Karpas-422 (cell line): ENCODE data around the gene AJAP1. TPM values are rescaled to one million over a fixed set of nuclear protein-coding genes. Genes with fewer than 3 reads are reported as not detected.

ENCODE experiments used
- DNase-seq: peaks from one replicate; pipeline ENCODE4 v3.0.0-alpha.2; 2015
- H2AFZ ChIP-seq: fragments of 200-600 bp; sonication (generic); 2 replicates; pipeline ENCODE4 v1.6.1; 2014; ENCODE audit warnings: antibody characterized with exemption, low read length, mixed read lengths
- H3K27ac ChIP-seq: fragments of 200-600 bp; sonication (generic); 2 replicates; pipeline ENCODE4 v1.5.1; 2014; ENCODE audit warnings: mild to moderate bottlenecking, low read length, moderate library complexity
- H3K27me3 ChIP-seq: fragments of 200-600 bp; sonication (generic); 2 replicates; pipeline ENCODE4 v1.6.1; 2014; ENCODE audit warnings: low read length, mixed read lengths
- H3K36me3 ChIP-seq: fragments of 200-600 bp; sonication (generic); 2 replicates; pipeline ENCODE4 v1.6.1; 2014; ENCODE audit warnings: low read length, mixed read lengths; ENCODE audit not compliant: insufficient read depth
- H3K4me1 ChIP-seq: fragments of 200-600 bp; sonication (generic); 2 replicates; pipeline ENCODE4 v1.6.1; 2014; ENCODE audit warnings: mild to moderate bottlenecking, low read length, mixed read lengths
- H3K4me2 ChIP-seq: fragments of 200-600 bp; sonication (generic); 2 replicates; pipeline ENCODE4 v1.6.1; 2014; ENCODE audit warnings: low read length, low read depth, mild to moderate bottlenecking; ENCODE audit not compliant: poor library complexity, severe bottlenecking
- H3K4me3 ChIP-seq: fragments of 200-600 bp; sonication (generic); 2 replicates; pipeline ENCODE4 v1.5.1; 2014; ENCODE audit warnings: mild to moderate bottlenecking, antibody characterized with exemption, low read length, mixed read lengths
- H3K79me2 ChIP-seq: fragments of 200-600 bp; sonication (generic); 2 replicates; pipeline ENCODE4 v1.6.1; 2014; ENCODE audit warnings: mild to moderate bottlenecking, low read length, mixed read lengths
- H3K9ac ChIP-seq: fragments of 200-600 bp; sonication (generic); 2 replicates; pipeline ENCODE4 v1.6.0; 2014; ENCODE audit warnings: low read length
- H3K9me2 ChIP-seq: fragments of 200-600 bp; sonication (generic), shearing (Covaris generic); replicated peaks from 2 replicates; pipeline ENCODE4 v1.6.0; 2014; ENCODE audit warnings: mild to moderate bottlenecking, low read length, moderate library complexity; ENCODE audit not compliant: insufficient read depth
- H3K9me3 ChIP-seq: fragments of 300-700, 200-600 bp; sonication (generic); 2 replicates; pipeline ENCODE4 v1.6.1; 2014; ENCODE audit warnings: low read length, mixed read lengths
- H4K20me1 ChIP-seq: fragments of 200-600 bp; sonication (generic); 2 replicates; pipeline ENCODE4 v1.6.1; 2014; ENCODE audit warnings: mild to moderate bottlenecking, antibody characterized with exemption, low read length, low read depth; ENCODE audit not compliant: insufficient read depth
- total RNA-seq: library from RNA; depleted of rRNA; stranded (reverse); fragments of >200 nt; shearing (Covaris generic); gene quantifications from 2 replicates; pipeline ENCODE4 v1.2.3, GENCODE V29; 2014; ENCODE audit warnings: low replicate concordance

AJAP1 gene
- total RNA-seq, 1 experiment from 2014 or later, result not detected

DNA sequence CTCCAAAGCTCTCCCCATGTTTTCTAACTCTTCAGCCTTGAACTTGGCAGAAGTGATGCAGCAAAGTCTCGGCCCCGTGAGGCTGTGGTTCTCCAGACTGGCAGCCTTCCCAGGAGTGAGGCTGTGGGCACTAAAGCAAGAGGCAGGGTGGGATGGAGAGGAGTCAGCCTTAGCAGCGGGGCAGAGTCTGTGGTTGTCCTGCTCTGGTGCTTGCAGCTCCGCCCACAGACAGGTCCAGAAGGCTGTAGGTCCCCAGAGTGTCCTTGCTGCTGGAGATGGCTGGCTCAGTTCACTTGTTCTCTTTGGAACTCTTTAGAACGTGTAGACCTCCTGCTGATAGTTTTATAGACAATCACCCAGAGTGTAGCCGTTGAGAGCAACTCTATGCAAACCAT lies 142.6 kb downstream of the AJAP1 start:
- Histone ChIP-seq H3K36me3 (no peaks in the 10 kb centered on the region), H3K9ac (peak overlapping the region; percentile 57), H3K27ac (peak overlapping the region; percentile 87), H3K79me2 (no peaks in the 10 kb centered on the region), H2AFZ (no peak overlapping the region), H3K27me3 (no peaks in the 10 kb centered on the region), H3K9me3 (no peaks in the 10 kb centered on the region), H3K9me2 (no peaks in the 10 kb centered on the region), H4K20me1 (no peaks in the 10 kb centered on the region), H3K4me3 (peak overlapping the region; percentile 40; the same call in 1 of the 2 replicates), H3K4me2 (peak overlapping the region; percentile 59), H3K4me1 (peaks cover 31% of the 10 kb centered on the region)
- DNase-seq, result peak; percentile 49

DNA sequence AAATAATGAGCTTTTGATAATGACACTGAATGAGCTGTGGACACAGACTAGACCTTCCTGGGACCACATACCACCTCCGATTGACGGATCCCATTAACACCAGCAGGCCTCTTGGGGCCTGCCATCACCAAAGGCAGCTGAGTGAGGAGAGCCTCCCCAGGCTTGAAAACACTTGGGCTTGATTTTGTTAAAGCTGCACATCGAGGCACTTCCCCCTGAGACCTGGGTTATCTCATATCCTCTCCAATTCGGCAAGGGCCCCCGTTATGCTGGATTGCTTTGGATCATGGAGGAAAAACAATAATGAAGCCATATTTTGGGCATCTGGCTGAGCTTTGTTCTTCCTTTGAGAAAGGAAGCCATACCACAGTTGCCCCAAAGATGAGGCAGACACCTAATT lies 143.0 kb downstream of the AJAP1 start:
- no peaks in the 10 kb centered on the region for H3K27me3 ChIP-seq
- H3K9me2 ChIP-seq, result no peaks in the 10 kb centered on the region
- no peak overlapping the region for H3K9ac ChIP-seq
- H3K4me3 ChIP-seq, result no peak overlapping the region; the same call in 1 of the 2 replicates
- H3K4me2 ChIP-seq, result peak overlapping the region; percentile 59
- peaks cover 31% of the 10 kb centered on the region for H3K4me1 ChIP-seq
- peak overlapping the region; percentile 87 for H3K27ac ChIP-seq
- no peak for DNase-seq
- H3K79me2 ChIP-seq, result no peaks in the 10 kb centered on the region
- no peak overlapping the region for H2AFZ ChIP-seq
- H3K36me3 ChIP-seq, result no peaks in the 10 kb centered on the region
- H4K20me1 ChIP-seq, result no peaks in the 10 kb centered on the region
- no peaks in the 10 kb centered on the region for H3K9me3 ChIP-seq

DNA sequence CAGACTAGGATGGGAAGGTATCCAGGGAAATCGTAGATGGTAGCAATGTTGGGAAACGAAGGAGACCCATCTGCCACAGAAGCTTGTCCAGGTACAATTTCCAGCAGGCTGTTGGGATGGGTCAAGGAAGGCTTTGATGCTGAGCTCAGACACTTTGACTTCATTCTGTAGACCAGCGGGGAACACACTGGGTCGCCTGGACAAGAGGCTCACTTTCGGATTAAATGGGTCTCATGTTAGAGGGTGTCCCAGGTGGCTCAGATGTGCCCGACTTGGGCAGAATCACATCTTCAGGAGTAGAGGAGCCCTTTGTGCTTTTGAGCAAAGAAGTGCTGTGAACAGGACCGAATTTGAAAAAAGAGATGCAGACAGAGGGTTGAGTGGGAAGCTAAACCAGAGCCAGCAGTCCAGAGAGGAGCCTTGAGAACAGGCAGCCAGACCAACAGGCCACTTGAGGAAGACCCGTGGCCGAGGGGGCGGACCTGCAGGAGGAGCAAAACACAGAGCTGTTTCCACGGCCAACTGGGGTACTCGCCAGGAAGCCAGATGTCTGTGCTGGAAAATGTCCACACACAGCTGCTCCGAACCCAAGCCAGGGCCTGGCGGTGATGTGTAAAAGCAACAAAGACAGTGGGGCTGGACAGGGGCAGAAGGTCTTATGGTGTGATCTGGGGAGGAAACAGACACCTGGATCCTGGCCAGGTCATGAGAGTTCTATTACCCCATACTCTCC lies 146.9 kb downstream of the AJAP1 start:
- Histone ChIP-seq H3K27me3 (no peaks in the 10 kb centered on the region), H4K20me1 (no peaks in the 10 kb centered on the region), H2AFZ (no peak overlapping the region), H3K27ac (no peak overlapping the region), H3K9ac (no peak overlapping the region), H3K4me1 (peaks cover 15% of the 10 kb centered on the region), H3K79me2 (no peaks in the 10 kb centered on the region), H3K9me2 (no peaks in the 10 kb centered on the region), H3K4me3 (no peak overlapping the region), H3K9me3 (no peaks in the 10 kb centered on the region), H3K4me2 (no peak overlapping the region), H3K36me3 (no peaks in the 10 kb centered on the region)
- DNase-seq, result no peak

DNA sequence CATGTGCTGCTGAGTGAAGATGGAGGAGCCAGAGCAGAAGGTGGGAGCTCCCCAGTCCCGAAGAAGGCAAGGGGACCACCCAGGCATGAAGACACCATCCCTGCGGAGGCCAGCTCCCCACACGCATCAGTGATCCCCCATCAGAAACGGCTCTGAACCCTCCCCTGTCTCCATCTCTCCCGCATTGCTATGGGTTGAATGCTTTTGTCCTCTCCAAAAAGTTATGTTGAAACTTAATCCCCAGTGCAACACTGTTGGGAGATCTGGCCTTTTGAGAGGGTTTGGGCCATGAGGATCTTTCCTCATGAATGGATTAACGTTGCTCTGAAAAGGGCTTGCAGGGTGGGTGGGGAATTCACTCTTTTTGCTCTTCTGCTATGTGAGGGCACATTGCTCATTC lies 147.6 kb downstream of the AJAP1 start:
- Histone ChIP-seq H3K9ac (no peak overlapping the region), H3K27ac (no peak overlapping the region), H2AFZ (no peak overlapping the region), H4K20me1 (no peaks in the 10 kb centered on the region), H3K36me3 (no peaks in the 10 kb centered on the region), H3K4me1 (peaks cover 8% of the 10 kb centered on the region), H3K9me3 (no peaks in the 10 kb centered on the region), H3K9me2 (no peaks in the 10 kb centered on the region), H3K79me2 (no peaks in the 10 kb centered on the region), H3K27me3 (no peaks in the 10 kb centered on the region), H3K4me2 (no peak overlapping the region), H3K4me3 (no peak overlapping the region)
- no peak for DNase-seq

DNA sequence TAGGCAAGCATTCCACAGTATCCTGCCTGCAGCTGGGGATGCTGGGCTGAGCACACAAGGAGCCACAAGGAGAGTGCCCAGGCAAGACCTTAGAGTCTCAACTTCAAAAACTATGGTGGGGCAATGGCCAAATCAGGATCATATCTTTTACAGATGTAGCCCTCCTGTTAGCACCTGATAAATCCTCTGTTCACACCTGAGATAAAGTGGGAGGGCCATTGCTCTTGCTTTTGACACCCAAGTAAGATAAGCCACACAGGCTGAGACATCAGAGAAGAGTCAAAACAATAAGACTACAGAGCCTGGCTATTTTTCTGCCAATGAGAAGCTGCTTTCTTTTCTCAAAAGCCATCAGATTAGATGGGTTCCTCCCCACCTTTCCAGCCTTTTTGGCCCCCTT lies 148.9 kb downstream of the AJAP1 start:
- Histone ChIP-seq H3K4me2 (no peak overlapping the region), H3K9me2 (no peaks in the 10 kb centered on the region), H3K36me3 (no peaks in the 10 kb centered on the region), H3K27me3 (no peaks in the 10 kb centered on the region), H3K9me3 (no peaks in the 10 kb centered on the region), H3K9ac (no peak overlapping the region), H3K79me2 (no peaks in the 10 kb centered on the region), H2AFZ (no peak overlapping the region), H3K27ac (no peak overlapping the region), H3K4me1 (no peaks in the 10 kb centered on the region), H4K20me1 (no peaks in the 10 kb centered on the region), H3K4me3 (no peak overlapping the region)
- no peak for DNase-seq

DNA sequence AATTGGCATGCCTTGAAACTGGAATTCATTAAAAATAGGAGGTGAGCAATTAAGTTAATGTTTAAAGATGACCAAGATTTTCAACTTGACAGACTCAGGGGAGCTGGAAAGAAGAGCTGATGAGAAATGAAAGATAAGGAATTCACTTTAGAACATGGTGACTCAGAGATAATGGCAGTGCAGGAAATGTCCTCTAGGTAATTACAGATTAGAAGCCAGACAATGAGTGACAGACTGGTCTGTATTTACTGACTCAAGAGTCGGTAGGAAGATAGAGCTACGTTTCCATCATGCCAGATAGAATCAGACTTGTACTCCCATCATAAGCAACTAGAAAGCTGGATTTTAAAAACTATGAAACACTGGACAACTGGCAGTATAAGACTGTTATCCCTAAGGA lies 151.6 kb downstream of the AJAP1 start:
- H2AFZ ChIP-seq, result no peak overlapping the region
- no peaks in the 10 kb centered on the region for H4K20me1 ChIP-seq
- no peak overlapping the region for H3K4me2 ChIP-seq
- no peak overlapping the region for H3K4me3 ChIP-seq
- no peak for DNase-seq
- no peaks in the 10 kb centered on the region for H3K36me3 ChIP-seq
- H3K9me3 ChIP-seq, result no peaks in the 10 kb centered on the region
- H3K79me2 ChIP-seq, result no peaks in the 10 kb centered on the region
- H3K27ac ChIP-seq, result no peak overlapping the region
- H3K9ac ChIP-seq, result no peak overlapping the region
- H3K27me3 ChIP-seq, result no peaks in the 10 kb centered on the region
- H3K9me2 ChIP-seq, result no peaks in the 10 kb centered on the region
- no peaks in the 10 kb centered on the region for H3K4me1 ChIP-seq

DNA sequence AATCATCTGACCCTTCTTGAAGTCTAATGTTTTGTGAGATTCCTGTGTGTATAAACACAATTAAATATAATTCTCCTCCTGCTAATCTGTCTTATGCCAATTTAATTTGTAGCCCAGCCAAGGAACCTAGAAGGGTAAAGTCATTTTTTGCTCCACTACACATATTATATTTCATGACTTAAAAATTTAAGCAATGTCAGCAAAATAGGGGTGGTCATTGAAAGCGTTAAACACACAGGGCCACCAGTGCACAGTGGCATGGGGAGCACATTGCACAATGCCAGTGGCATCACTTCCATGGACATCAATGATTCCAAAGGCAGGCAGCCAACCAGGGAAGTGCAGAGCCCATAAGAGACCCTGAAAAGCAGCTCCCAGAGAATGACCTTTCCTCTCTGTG lies 166.1 kb downstream of the AJAP1 start:
- no peak overlapping the region for H3K9ac ChIP-seq
- no peaks in the 10 kb centered on the region for H3K27me3 ChIP-seq
- no peak overlapping the region for H3K4me3 ChIP-seq
- H3K36me3 ChIP-seq, result no peaks in the 10 kb centered on the region
- DNase-seq, result no peak
- no peaks in the 10 kb centered on the region for H3K9me3 ChIP-seq
- no peak overlapping the region for H3K27ac ChIP-seq
- H3K4me1 ChIP-seq, result peaks cover 20% of the 10 kb centered on the region
- no peaks in the 10 kb centered on the region for H4K20me1 ChIP-seq
- H3K4me2 ChIP-seq, result no peak overlapping the region
- H3K79me2 ChIP-seq, result no peaks in the 10 kb centered on the region
- no peak overlapping the region for H2AFZ ChIP-seq
- H3K9me2 ChIP-seq, result no peaks in the 10 kb centered on the region

DNA sequence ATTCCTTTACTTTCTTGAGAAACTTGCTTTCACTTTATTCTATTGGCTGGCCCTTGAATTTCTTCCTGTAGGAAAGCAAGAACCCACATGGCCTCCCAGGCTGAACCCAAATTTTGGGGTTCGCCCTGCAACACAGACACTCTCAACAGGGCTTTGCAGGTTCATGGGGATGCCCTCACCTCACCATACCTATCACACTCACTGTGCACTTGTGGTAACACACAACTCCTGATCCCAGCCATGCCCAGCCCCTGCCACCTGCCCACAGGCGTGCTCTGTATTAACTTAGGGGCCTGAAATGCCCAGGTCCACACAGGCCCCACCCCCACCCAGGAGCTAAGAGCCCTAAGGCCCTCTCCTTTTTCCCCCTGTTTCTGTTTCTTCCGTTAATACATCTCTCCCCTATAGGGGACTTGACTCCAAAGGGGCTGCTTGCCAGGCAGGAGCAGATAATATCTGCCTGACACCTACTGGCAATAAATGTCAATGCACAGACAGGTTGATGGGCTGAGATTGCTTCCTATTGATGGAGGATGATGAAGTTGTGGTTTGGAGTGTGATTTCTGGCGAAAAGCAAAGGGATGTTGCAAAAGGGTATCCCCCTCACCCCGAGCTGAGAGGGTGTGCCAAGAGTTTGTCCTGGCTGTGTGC lies 171.5 kb downstream of the AJAP1 start:
- DNase-seq, result peak; percentile 75
- no peaks in the 10 kb centered on the region for H3K4me1 ChIP-seq
- no peak overlapping the region for H3K4me2 ChIP-seq
- H3K36me3 ChIP-seq, result no peaks in the 10 kb centered on the region
- H3K9me3 ChIP-seq, result no peaks in the 10 kb centered on the region
- no peaks in the 10 kb centered on the region for H4K20me1 ChIP-seq
- no peak overlapping the region for H3K4me3 ChIP-seq
- no peaks in the 10 kb centered on the region for H3K79me2 ChIP-seq
- H2AFZ ChIP-seq, result no peak overlapping the region
- H3K27ac ChIP-seq, result no peak overlapping the region
- H3K27me3 ChIP-seq, result no peaks in the 10 kb centered on the region
- no peak overlapping the region for H3K9ac ChIP-seq
- no peaks in the 10 kb centered on the region for H3K9me2 ChIP-seq
